GM23338 (cell line): Measurements from ENCODE around the gene ISCU. TPM values are rescaled to one million over a fixed set of nuclear protein-coding genes. Genes with fewer than 3 reads are reported as not detected.

Source experiments
- ATAC-seq: fragments of 200-7000 bp; cut with Tn5 transposase; 3 replicates; pipeline ENCODE4 v1.9.1; 2020
- DNase-seq: peaks from one replicate; pipeline ENCODE4 v3.0.0-alpha.2; 2015; ENCODE audit warnings: low spot score
- H2AFZ ChIP-seq: fragments of 200-600 bp; sonication (generic); 2 replicates; pipeline ENCODE4 v1.8.0; 2016; ENCODE audit warnings: antibody characterized with exemption, mild to moderate bottlenecking, moderate library complexity
- H3F3A ChIP-seq: fragments of 200-600 bp; sonication (generic); replicated peaks from 2 replicates; pipeline ENCODE4 v1.8.0; 2017; ENCODE audit warnings: antibody characterized with exemption, mixed run types, low read depth
- H3K27ac ChIP-seq: fragments of 200-600 bp; sonication (generic); 2 replicates; pipeline ENCODE4 v1.6.1; 2016; ENCODE audit warnings: low read depth
- H3K27me3 ChIP-seq: fragments of 200-600 bp; sonication (generic); 2 replicates; pipeline ENCODE4 v1.8.0; 2016; ENCODE audit warnings: mild to moderate bottlenecking, mixed run types, moderate library complexity; ENCODE audit not compliant: insufficient read depth
- H3K36me3 ChIP-seq: fragments of 200-600 bp; sonication (generic); 2 replicates; pipeline ENCODE4 v1.8.0; 2016; ENCODE audit warnings: mild to moderate bottlenecking; ENCODE audit not compliant: insufficient read depth
- H3K4me1 ChIP-seq: fragments of 200-600 bp; sonication (generic); 2 replicates; pipeline ENCODE4 v1.8.0; 2016; ENCODE audit warnings: mild to moderate bottlenecking, moderate library complexity; ENCODE audit not compliant: insufficient read depth
- H3K4me2 ChIP-seq: fragments of 200-600 bp; sonication (generic); 2 replicates; pipeline ENCODE4 v1.7.1; 2017; ENCODE audit warnings: mixed run types
- H3K4me3 ChIP-seq: fragments of 200-600 bp; sonication (generic); 2 replicates; pipeline ENCODE4 v1.6.1; 2016; ENCODE audit warnings: mixed run types
- H3K79me2 ChIP-seq: fragments of 200-600 bp; sonication (generic); replicated peaks from 2 replicates; pipeline ENCODE4 v1.8.0; 2017; ENCODE audit warnings: mild to moderate bottlenecking; ENCODE audit not compliant: insufficient read depth
- H3K9me2 ChIP-seq: fragments of 200-600 bp; sonication (generic); 2 replicates; pipeline ENCODE4 v1.8.0; 2017; ENCODE audit not compliant: insufficient read depth
- H4K20me1 ChIP-seq: fragments of 200-600 bp; sonication (generic); replicated peaks from 2 replicates; pipeline ENCODE4 v1.8.0; 2017; ENCODE audit warnings: mild to moderate bottlenecking; ENCODE audit not compliant: insufficient read depth
- H3K27ac Mint-ChIP-seq: 2 replicates; pipeline ENCODE4 v1.8.0; 2020; ENCODE audit warnings: inconsistent platforms, mild to moderate bottlenecking, moderate library complexity, mixed read lengths
- H3K27me3 Mint-ChIP-seq: 3 replicates; pipeline ENCODE4 v1.8.0; 2022; ENCODE audit warnings: low read depth, mild to moderate bottlenecking, moderate library complexity, mixed read lengths, inconsistent platforms; ENCODE audit not compliant: insufficient read depth, poor library complexity
- H3K36me3 Mint-ChIP-seq: 3 replicates; pipeline ENCODE4 v1.8.0; 2021; ENCODE audit warnings: low read depth, mild to moderate bottlenecking, inconsistent platforms, moderate library complexity, mixed read lengths
- H3K4me1 Mint-ChIP-seq: 3 replicates; pipeline ENCODE4 v1.8.0; 2020; ENCODE audit warnings: mild to moderate bottlenecking, inconsistent platforms, mixed read lengths
- H3K4me3 Mint-ChIP-seq: 3 replicates; pipeline ENCODE4 v1.8.0; 2021; ENCODE audit warnings: moderate library complexity, mild to moderate bottlenecking, inconsistent platforms, mixed read lengths
- H3K9me3 Mint-ChIP-seq: 3 replicates; pipeline ENCODE4 v1.8.0; 2020; ENCODE audit warnings: moderate library complexity, mild to moderate bottlenecking, inconsistent platforms, mixed read lengths
- CREB1 ChIP-seq: fragments of 250-450 bp; sonication (Bioruptor Pico); IDR thresholded peaks from 2 replicates; pipeline ENCODE4 v1.5.0; 2020; ENCODE audit warnings: low read depth, mild to moderate bottlenecking, moderate library complexity
- ETS1 ChIP-seq: IDR thresholded peaks from 2 replicates; pipeline ENCODE4 v1.6.1; 2016; ENCODE audit warnings: antibody characterized with exemption
- EZH2 ChIP-seq: fragments of 200-600 bp; sonication (generic); IDR thresholded peaks from one replicate; pipeline ENCODE4 v1.8.0; 2017; ENCODE audit warnings: antibody characterized with exemption, mild to moderate bottlenecking, low read depth; ENCODE audit not compliant: unreplicated experiment
- EZH2phosphoT487 ChIP-seq: fragments of 200-600 bp; sonication (generic); IDR thresholded peaks from one replicate; pipeline ENCODE4 v1.8.1; 2018; ENCODE audit warnings: antibody characterized with exemption; ENCODE audit not compliant: unreplicated experiment
- JUNB ChIP-seq: IDR thresholded peaks from one replicate; pipeline ENCODE4 v1.6.1; 2016; ENCODE audit warnings: antibody characterized with exemption; ENCODE audit not compliant: unreplicated experiment
- NANOG ChIP-seq: IDR thresholded peaks from 2 replicates; pipeline ENCODE4 v1.6.1; 2016; ENCODE audit warnings: antibody characterized with exemption, borderline replicate concordance
- REST ChIP-seq: IDR thresholded peaks from one replicate; pipeline ENCODE4 v1.6.1; 2018; ENCODE audit warnings: antibody characterized with exemption; ENCODE audit not compliant: unreplicated experiment
- STAT1 ChIP-seq: IDR thresholded peaks from one replicate; pipeline ENCODE4 v1.6.1; 2016; ENCODE audit warnings: antibody characterized with exemption; ENCODE audit not compliant: unreplicated experiment
- ZNF331 ChIP-seq: fragments of 250-450 bp; sonication (Bioruptor Pico); IDR thresholded peaks from 2 replicates; pipeline ENCODE4 v1.5.0; 2020; ENCODE audit warnings: low read depth, mild to moderate bottlenecking, moderate library complexity
- polyA plus RNA-seq: library from polyadenylated mRNA; unstranded; fragments of >200 nt; fragmentation: Nextera tagmentation; extraction: Ambion mirVana; gene quantifications from 2 replicates; pipeline ENCODE4 v1.2.1, GENCODE V29; 2016
- total RNA-seq: library from RNA; depleted of rRNA; stranded (reverse); fragments of >200 nt; shearing (Covaris generic); gene quantifications from 2 replicates; pipeline ENCODE4 v1.2.3, GENCODE V29; 2014

Gene ISCU
- total and polyA plus RNA-seq, 2 experiments from 2014 or later, result 123 to 129 TPM

- Mint-ChIP-seq H3K27me3 (peaks cover 4% of the 10 kb centered on the region), H3K27ac (no peak overlapping the region), H3K36me3 (no peaks in the 10 kb centered on the region), H3K4me1 (peaks cover 16% of the 10 kb centered on the region), H3K9me3 (no peaks in the 10 kb centered on the region), H3K4me3 (no peak overlapping the region)
- no peaks in the 10 kb centered on the region for H3K9me2 ChIP-seq
- no peaks in the 10 kb centered on the region for H3F3A ChIP-seq
- no peaks in the 10 kb centered on the region; the same call in 1 of the 2 replicates for H3K4me1 ChIP-seq
- H3K27me3 ChIP-seq, result no peaks in the 10 kb centered on the region
- H2AFZ ChIP-seq, result no peak overlapping the region
- no peak overlapping the region for H3K4me3 ChIP-seq
- H4K20me1 ChIP-seq, result no peaks in the 10 kb centered on the region
- ATAC-seq, result no peak
- no peak for TF ChIP-seq REST
- no peak for TF ChIP-seq ETS1
- TF ChIP-seq JUNB, result no peak
- no peak for TF ChIP-seq NANOG
- no peak for TF ChIP-seq STAT1
- H3K79me2 ChIP-seq, result no peaks in the 10 kb centered on the region
- no peak overlapping the region for H3K4me2 ChIP-seq
- no peaks in the 10 kb centered on the region for H3K36me3 ChIP-seq
- DNase-seq, result no peak
- no peak overlapping the region for H3K27ac ChIP-seq
Measured at GRCh38 chr12:108594323-108594903, 32.0 kb downstream of the ISCU start.

- peaks cover 10% of the 10 kb centered on the region for H3K4me1 Mint-ChIP-seq
- H3K4me3 Mint-ChIP-seq, result no peak overlapping the region
- Histone ChIP-seq H3F3A (no peaks in the 10 kb centered on the region), H4K20me1 (no peaks in the 10 kb centered on the region), H3K27ac (no peak overlapping the region), H3K4me2 (no peak overlapping the region), H2AFZ (no peak overlapping the region), H3K27me3 (no peaks in the 10 kb centered on the region), H3K9me2 (no peaks in the 10 kb centered on the region), H3K79me2 (no peaks in the 10 kb centered on the region), H3K36me3 (no peaks in the 10 kb centered on the region), H3K4me3 (no peak overlapping the region), H3K4me1 (no peaks in the 10 kb centered on the region; the same call in 1 of the 2 replicates)
- no peak for DNase-seq
- no peaks in the 10 kb centered on the region for H3K9me3 Mint-ChIP-seq
- H3K36me3 Mint-ChIP-seq, result no peaks in the 10 kb centered on the region
- H3K27me3 Mint-ChIP-seq, result peaks cover 2% of the 10 kb centered on the region
- H3K27ac Mint-ChIP-seq, result no peak overlapping the region
- ATAC-seq, result no peak
- TF ChIP-seq ZNF331 (no peak), STAT1 (no peak), EZH2 (no peak), ETS1 (no peak), JUNB (no peak), EZH2phosphoT487 (no peak), CREB1 (CRISPR knock-in tag) (no peak)
Measured at GRCh38 chr12:108594960-108595710, 32.7 kb downstream of the ISCU start.
